Neutrophil (primary cell): ENCODE measurements around the gene DHX36.

Experiments
- H3K27ac ChIP-seq: fragments of 200-600 bp; sonication (generic); 2 replicates; pipeline ENCODE4 v1.5.1; 2016; ENCODE audit warnings: mild to moderate bottlenecking, moderate library complexity
- H3K27me3 ChIP-seq: fragments of 200-600 bp; sonication (generic); 2 replicates; pipeline ENCODE4 v1.6.0; 2016; ENCODE audit warnings: mild to moderate bottlenecking
- H3K36me3 ChIP-seq: fragments of 200-600 bp; sonication (generic); 2 replicates; pipeline ENCODE4 v1.5.1; 2017
- H3K4me1 ChIP-seq, 2 experiments: fragments of 200-600 bp in 1 of 2; sonication (generic) in 1 of 2; 1 replicate in 1 of 2; 2 replicates in 1 of 2; pipeline versions ENCODE4 v1.5.1 to v1.6.1; 2013 to 2016; ENCODE audit warnings: low read depth in 1 of 2, low read length in 1 of 2, mild to moderate bottlenecking in 1 of 2, moderate library complexity in 1 of 2; ENCODE audit not compliant: control insufficient read depth in 1 of 2, insufficient read depth in 1 of 2
- H3K4me3 ChIP-seq, 2 experiments: fragments of 200-600 bp in 1 of 2; sonication (generic) in 1 of 2; 1 replicate in 1 of 2; 2 replicates in 1 of 2; pipeline ENCODE4 v1.5.1; 2013 to 2016; ENCODE audit warnings: low read depth in 1 of 2, low read length in 1 of 2, mild to moderate bottlenecking in 1 of 2, moderate library complexity in 1 of 2
- H3K9me3 ChIP-seq: fragments of 200-600 bp; sonication (generic); 2 replicates; pipeline ENCODE4 v1.5.1; 2016
- CTCF ChIP-seq: fragments of 200-600 bp; sonication (generic); IDR thresholded peaks from 2 replicates; pipeline ENCODE4 v1.5.1; 2016; ENCODE audit warnings: antibody characterized with exemption

DHX36 gene

DNA sequence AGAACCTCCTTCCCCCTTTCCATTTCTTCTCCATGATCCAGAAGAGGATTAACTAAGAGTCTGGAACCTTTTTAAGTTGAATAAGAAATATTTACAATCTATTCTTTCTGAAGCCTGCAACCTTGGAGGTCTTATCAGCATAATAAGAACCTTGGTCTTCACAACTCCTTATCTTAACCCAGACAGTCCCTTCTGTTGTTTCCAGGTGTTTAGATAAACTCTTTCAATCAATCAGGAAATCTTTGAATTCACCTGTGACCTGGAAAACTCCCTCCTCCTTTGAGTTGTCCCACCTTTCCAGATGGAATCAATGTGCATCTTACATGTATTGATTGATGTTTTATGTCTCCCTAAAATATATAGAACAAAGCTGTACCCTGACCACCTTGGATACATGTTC lies 3.6 kb upstream of the DHX36 start:
- H3K9me3 ChIP-seq = no peaks in the 10 kb centered on the region
- no peak for TF ChIP-seq CTCF
- H3K36me3 ChIP-seq = no peaks in the 10 kb centered on the region
- H3K4me1 ChIP-seq = peaks cover 10 to 11% of the 10 kb centered on the region in 2 experiments
- no peak overlapping the region for H3K27ac ChIP-seq
- no peaks in the 10 kb centered on the region for H3K27me3 ChIP-seq
- H3K4me3 ChIP-seq = no peak overlapping the region

DNA sequence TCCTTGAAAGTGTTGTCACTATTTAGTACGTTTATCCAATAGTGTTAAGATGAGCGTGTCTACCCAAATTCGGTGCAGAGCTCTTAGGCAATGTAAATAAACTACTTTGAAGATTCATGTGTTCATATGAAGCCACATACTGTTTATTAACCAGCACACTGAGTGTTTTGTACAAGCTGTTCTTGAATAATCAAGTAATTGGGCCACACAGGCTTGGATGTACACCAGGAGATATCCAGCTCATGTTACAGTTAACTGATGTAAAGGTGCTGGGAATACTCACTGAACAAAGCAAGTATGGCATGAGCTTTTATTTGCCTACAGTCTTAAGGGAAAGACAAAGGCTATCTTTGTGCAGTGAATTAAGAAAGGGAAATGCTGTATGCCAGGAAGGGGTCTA lies 632 bp upstream of the DHX36 start:
- Histone ChIP-seq H3K27me3 (no peaks in the 10 kb centered on the region), H3K36me3 (no peaks in the 10 kb centered on the region), H3K27ac (peak overlapping the region; percentile 90), H3K9me3 (no peaks in the 10 kb centered on the region), H3K4me1 (peaks cover 17 to 21% of the 10 kb centered on the region in 2 experiments), H3K4me3 (peak overlapping the region; percentile 55 to 70)
- no peak for TF ChIP-seq CTCF

GRCh38 chr3:154316974-154317767 lies 7.1 kb downstream of the DHX36 start:
- no peaks in the 10 kb centered on the region for H3K27me3 ChIP-seq
- peaks cover under 1 to 14% of the 10 kb centered on the region in 2 experiments for H3K4me1 ChIP-seq
- H3K36me3 ChIP-seq = peaks cover 26% of the 10 kb centered on the region
- TF ChIP-seq CTCF = no peak
- H3K9me3 ChIP-seq = no peaks in the 10 kb centered on the region
- H3K4me3 ChIP-seq = no peak overlapping the region
- no peak overlapping the region for H3K27ac ChIP-seq

DNA sequence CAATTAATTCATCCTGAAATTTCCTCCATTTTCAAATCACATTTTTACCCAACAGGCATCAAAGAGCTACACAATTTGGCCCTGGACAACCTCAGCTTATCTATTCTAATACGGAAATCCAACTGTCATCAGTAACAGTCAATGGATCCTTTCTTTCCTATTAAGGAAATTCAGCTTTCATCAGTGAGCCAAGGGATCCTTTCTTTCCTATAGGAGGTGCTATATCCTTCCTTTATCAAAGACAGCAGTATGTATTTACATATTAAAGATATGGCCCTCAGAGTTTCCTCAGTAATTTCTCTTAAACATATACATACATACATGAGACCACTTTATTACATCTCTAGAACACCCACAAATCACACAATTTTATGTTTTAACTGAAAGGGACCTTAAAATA lies 10.1 kb downstream of the DHX36 start:
- Histone ChIP-seq H3K36me3 (peaks cover 39% of the 10 kb centered on the region), H3K4me3 (no peak overlapping the region), H3K27ac (no peak overlapping the region), H3K27me3 (no peaks in the 10 kb centered on the region), H3K9me3 (no peaks in the 10 kb centered on the region), H3K4me1 (peaks cover 0 to 11% of the 10 kb centered on the region in 2 experiments)
- no peak for TF ChIP-seq CTCF

GRCh38 chr3:154310840-154311239 lies 13.4 kb downstream of the DHX36 start:
- H3K4me1 ChIP-seq = no peaks in the 10 kb centered on the region
- TF ChIP-seq CTCF = no peak
- no peaks in the 10 kb centered on the region for H3K27me3 ChIP-seq
- no peak overlapping the region for H3K4me3 ChIP-seq
- H3K36me3 ChIP-seq = peaks cover 59% of the 10 kb centered on the region
- H3K27ac ChIP-seq = no peak overlapping the region
- no peaks in the 10 kb centered on the region for H3K9me3 ChIP-seq
